ENCODE data around the gene SET.

The SET gene

DNA sequence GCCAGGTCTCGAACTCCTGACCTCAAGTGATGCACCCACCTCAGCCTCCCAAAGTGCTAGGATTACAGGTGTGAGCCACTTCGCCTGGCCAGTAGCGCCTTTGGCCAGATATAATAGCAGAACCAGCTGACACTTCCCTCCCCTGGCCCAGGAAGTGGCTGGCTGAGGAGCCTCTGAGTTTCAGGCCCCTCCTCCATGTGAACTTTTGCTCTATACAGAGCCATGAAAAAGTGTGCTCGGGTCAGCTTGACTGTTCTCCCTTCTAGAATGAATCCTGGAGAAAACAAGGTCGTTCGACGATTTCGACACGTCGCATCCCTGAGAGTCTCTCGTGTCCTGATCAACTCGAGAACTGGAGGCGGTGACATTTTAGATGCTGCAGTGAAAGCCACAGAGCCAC, 43.6 kb downstream of the SET start:
- no peak for DNase-seq

DNA sequence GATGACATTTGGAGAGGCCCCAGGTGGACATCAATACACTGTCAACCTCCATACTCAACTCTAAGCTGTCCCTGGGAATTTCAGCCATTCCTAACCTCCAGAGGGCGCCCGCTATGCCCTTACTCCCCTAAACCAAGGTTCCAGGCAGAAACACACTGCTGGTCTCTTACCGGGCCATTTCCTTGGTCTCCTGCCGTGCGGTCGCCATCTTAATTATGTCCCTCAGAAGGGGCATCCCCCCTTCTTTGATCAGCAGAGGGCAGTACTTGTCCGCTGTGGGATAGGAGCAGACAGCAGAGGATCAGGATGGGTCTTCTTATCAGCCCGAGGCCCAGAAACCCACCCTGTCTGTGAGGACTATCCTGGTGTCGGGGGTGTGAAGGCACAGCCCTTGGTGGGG, 44.2 kb downstream of the SET start:
- no peak for DNase-seq

DNA sequence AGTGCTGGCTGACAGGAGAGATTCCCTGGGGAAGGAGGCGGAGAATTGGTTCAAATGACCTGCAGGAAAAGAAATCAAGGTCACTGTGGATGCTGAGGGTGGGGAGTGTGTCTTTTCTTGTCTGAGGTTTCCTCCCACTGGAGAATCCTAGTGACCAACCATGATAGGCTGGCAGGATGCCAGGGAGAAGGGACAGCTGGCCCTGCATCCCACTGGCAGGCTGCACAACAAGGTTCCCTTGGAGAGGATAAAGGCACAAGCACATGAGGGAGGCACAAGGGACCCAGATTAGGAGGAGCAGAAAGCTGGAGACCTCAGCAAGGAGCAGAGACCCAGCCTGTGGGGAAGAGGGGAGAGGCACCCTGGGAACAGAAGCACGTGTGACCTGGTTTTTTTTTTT, 46.4 kb downstream of the SET start:
- DNase-seq = no peak

DNA sequence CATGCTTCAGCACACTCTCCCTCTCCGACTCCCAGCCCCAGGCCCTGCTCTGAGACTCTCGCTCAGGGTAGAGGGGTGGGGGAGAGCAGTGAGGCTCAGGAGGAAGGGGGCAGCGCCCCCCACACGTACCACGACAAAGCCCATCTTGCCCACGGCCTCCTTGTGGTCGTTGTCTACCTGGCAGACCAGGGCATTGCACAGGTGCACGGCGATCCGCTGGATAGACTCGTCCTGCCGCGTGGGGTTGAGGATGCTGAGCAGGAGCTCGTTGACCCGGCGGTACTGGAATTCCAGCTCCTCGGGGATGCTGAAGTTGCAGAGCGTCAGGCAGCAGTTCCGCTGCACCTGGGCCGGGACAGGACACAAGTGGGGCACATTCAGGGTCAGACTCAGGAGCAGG, 53.4 kb downstream of the SET start:
- no peak for DNase-seq

- no peak for DNase-seq
Measured at GRCh38 chr9:128743421-128743820, 54.4 kb downstream of the SET start.

Measured in activated CD4-positive, alpha-beta T cell treated with anti-CD3 and anti-CD28 coated beads for 1 hour (primary cell).